Measurements from ENCODE around the gene SRR. TPM values are rescaled to one million over a fixed set of nuclear protein-coding genes. Genes with fewer than 3 reads are reported as not detected.
"Not testable (repeated sequence)": the region's sequence is repeated elsewhere in the genome, so short reads cannot be mapped to it uniquely, and the experiment has no call there.

SRR gene
- total RNA-seq (2021): 37.9 and 51.0 TPM in 2 replicates
- percentile 66 among the genes with signal in this experiment for Bru-seq, nascent RNA
- BruChase-seq, experiment 1, labeled RNA remaining after a 2-hour chase: percentile 62 among the genes with signal in this experiment
- BruChase-seq, experiment 2, labeled RNA remaining after a 6-hour chase: percentile 75 among the genes with signal in this experiment
- long read RNA-seq, transcript SRR-201 (8 exons, 2,728 nt): major isoform, 74 of 92 reads
- long read RNA-seq, partial matches to known transcripts: 2 of 92 reads
- long read RNA-seq, other reads (novel, unspliced or antisense): 16 of 92 reads

DNA sequence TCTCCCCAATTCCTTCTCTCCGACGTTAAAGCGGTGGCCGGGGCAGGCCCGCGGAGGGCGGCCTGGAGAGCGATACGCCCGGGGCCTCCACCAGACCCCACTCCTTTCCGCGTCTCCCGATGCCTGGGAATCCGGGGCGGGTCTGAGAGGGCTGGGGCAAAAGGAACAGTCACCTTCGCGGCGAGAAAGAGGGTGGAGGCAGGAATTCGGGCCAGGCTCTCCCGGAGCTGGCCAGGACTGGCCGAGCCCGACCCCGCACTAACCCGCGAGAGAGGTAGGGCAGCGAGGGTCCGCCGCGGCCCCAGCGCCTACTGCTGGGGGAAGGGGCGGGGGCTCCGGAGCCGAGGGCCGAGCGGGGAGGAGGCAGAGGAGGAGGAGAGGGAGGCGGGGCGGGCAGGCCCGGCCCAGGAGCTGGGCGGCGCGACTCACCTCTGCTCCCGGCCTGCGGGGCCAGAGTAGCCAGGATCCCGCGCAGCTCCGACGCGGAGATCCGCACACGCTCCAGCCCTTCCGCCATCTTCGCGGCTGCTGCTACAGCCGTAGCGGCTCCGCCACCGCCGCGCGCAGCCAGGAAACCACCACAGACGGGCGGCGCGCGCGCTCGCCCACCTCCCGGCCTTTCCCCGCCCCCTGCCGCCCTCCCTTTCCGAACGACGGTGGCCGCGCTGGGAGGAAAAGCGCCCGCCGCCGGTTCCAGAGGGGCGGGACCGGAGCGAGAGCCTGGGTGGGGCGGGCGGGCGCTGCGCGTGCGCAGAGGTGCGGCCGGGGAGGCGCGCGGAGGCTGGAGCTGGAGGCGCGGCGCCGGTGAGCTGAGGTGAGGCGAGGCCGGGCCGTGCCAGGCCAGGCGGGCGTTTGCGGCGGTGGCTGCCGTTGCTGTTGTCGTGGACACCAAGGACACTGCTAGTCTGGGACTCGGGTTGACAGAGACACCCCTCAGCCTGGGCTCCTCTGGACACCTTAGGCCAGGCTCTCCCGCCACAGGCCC is at the start of gene SRR, which contains the start of gene SMG6:
Gene SRR (plus strand): TSS at position 747 of the 985 bp plus-strand sequence. CDS start 11,611 bp downstream, outside the sequence.
Gene SMG6 (minus strand): TSS at position 582 of the 985 bp plus-strand sequence. CDS start 65 bp downstream, at position 517.
- Histone ChIP-seq H3K27ac (ENCODE audit: low read depth, low read length, poor library complexity, severe bottlenecking) (peak within 1 kb of the TSS; percentile 93), H3K4me3 (ENCODE audit: low read depth, low read length, poor library complexity, severe bottlenecking) (peak within 1 kb of the TSS; percentile 94), H3K9me3 (ENCODE audit: low read depth, low read length, poor library complexity, severe bottlenecking) (no peaks in the 10 kb centered on the region), H3K27me3 (replicated peaks; ENCODE audit: insufficient read depth, low read depth, low read length, poor library complexity) (no peaks in the 10 kb centered on the region), H3K4me1 (ENCODE audit: insufficient read depth, low read length, poor library complexity, severe bottlenecking) (peaks cover 5% of the 10 kb centered on the region), H3K36me3 (ENCODE audit: insufficient read depth, low read length, poor library complexity, severe bottlenecking) (peaks cover 17% of the 10 kb centered on the region)
- TF ChIP-seq, protein P1, sequence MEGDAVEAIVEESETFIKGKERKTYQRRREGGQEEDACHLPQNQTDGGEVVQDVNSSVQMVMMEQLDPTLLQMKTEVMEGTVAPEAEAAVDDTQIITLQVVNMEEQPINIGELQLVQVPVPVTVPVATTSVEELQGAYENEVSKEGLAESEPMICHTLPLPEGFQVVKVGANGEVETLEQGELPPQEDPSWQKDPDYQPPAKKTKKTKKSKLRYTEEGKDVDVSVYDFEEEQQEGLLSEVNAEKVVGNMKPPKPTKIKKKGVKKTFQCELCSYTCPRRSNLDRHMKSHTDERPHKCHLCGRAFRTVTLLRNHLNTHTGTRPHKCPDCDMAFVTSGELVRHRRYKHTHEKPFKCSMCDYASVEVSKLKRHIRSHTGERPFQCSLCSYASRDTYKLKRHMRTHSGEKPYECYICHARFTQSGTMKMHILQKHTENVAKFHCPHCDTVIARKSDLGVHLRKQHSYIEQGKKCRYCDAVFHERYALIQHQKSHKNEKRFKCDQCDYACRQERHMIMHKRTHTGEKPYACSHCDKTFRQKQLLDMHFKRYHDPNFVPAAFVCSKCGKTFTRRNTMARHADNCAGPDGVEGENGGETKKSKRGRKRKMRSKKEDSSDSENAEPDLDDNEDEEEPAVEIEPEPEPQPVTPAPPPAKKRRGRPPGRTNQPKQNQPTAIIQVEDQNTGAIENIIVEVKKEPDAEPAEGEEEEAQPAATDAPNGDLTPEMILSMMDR (conservative IDR thresholded peaks at IDR 0.05; ENCODE audit: low read depth, low read length): no peak
- TF ChIP-seq EZH2 (IDR thresholded peaks at IDR 0.05; ENCODE audit: borderline replicate concordance, low read depth, low read length, poor library complexity, severe bottlenecking): no peak
- ChIA-PET CTCF (interaction anchor here (0.6 to 0.9 kb wide), 2 partner anchors 249 to 787 kb away, joined by 3 to 5 read pairs; partner anchors contain the start of gene INPP5K), POLR2A (ENCODE audit: low non-redundant PET) (interaction anchor here (0.6 to 0.7 kb wide), 3 partner anchors 193 to 506 kb away, joined by 3 to 13 read pairs (median 6); no protein-coding TSS in a partner anchor)
- intact Hi-C loops (cut with micrococcal nuclease; ENCODE audit: unreplicated experiment): no loop called here
- BruUV-seq (replicated peaks): no TSS peak
- DNase-seq (ENCODE audit: low spot score): peak; percentile 96

- H3K4me1 ChIP-seq (ENCODE audit: insufficient read depth, low read length, poor library complexity, severe bottlenecking); H3K4me3 ChIP-seq (ENCODE audit: low read depth, low read length, poor library complexity, severe bottlenecking); POLR2A ChIA-PET (ENCODE audit: low non-redundant PET); H3K27me3 ChIP-seq (replicated peaks; ENCODE audit: insufficient read depth, low read depth, low read length, poor library complexity); DNase-seq (ENCODE audit: low spot score); BruUV-seq (replicated peaks); intact Hi-C loops (cut with micrococcal nuclease; ENCODE audit: unreplicated experiment); H3K36me3 ChIP-seq (ENCODE audit: insufficient read depth, low read length, poor library complexity, severe bottlenecking); H3K27ac ChIP-seq (ENCODE audit: low read depth, low read length, poor library complexity, severe bottlenecking); H3K9me3 ChIP-seq (ENCODE audit: low read depth, low read length, poor library complexity, severe bottlenecking): not testable (repeated sequence)
- CTCF ChIA-PET: interaction anchor here (0.5 kb wide), 1 partner anchor 110 kb away, joined by 4 read pairs; no protein-coding TSS in a partner anchor
Observed at GRCh38 chr17:2258830-2259229, 44.9 kb upstream of the SRR start.

DNA sequence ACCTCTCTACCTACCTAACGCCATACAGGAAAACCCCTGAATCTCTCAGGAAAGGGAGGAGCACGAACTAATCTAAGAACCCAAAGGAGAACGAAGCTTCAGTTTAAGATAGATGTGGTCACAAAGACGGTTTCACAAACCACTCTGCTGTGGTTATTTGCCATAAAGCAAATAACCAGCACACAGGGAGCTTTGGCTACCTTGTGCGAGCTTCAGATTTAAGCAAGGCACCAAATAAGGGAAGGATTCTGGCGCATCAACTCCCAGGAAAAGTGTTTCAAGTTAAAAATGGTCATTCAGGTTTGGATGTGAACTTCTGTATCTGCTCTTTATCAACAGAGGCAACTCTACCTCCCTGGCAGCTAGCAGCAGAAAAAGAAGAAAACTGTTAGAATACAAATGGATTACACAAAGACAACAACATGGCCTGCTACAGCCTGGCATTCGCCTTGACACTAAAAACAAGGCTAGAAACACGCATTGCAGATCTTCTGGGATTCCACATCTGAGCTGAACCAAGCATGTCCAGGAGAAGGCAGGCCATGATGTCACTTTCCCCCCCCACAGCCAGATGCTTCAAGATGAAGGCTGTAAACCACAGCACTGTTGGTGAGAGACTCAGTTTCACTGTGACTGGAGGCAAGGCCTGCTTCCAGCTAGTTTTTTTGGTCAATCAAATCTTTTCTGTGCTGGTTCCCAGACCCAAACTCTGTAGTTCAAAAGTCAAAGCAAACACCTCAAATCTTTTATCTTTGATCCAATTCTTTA is 43.8 kb upstream of the SRR start:
- DNase-seq (ENCODE audit: low spot score): no peak
- Histone ChIP-seq H3K4me3 (ENCODE audit: low read depth, low read length, poor library complexity, severe bottlenecking) (no peak overlapping the region), H3K27me3 (replicated peaks; ENCODE audit: insufficient read depth, low read depth, low read length, poor library complexity) (no peaks in the 10 kb centered on the region), H3K4me1 (ENCODE audit: insufficient read depth, low read length, poor library complexity, severe bottlenecking) (no peaks in the 10 kb centered on the region), H3K36me3 (ENCODE audit: insufficient read depth, low read length, poor library complexity, severe bottlenecking) (peaks cover 8% of the 10 kb centered on the region), H3K27ac (ENCODE audit: low read depth, low read length, poor library complexity, severe bottlenecking) (no peak overlapping the region), H3K9me3 (ENCODE audit: low read depth, low read length, poor library complexity, severe bottlenecking) (no peaks in the 10 kb centered on the region)
- ChIA-PET POLR2A (ENCODE audit: low non-redundant PET) (no interaction called here), CTCF (no interaction called here)
- TF ChIP-seq EZH2 (IDR thresholded peaks at IDR 0.05; ENCODE audit: borderline replicate concordance, low read depth, low read length, poor library complexity, severe bottlenecking): no peak
- TF ChIP-seq, protein P1 (conservative IDR thresholded peaks at IDR 0.05; ENCODE audit: low read depth, low read length): no peak
- intact Hi-C loops (cut with micrococcal nuclease; ENCODE audit: unreplicated experiment): no loop called here
- no TSS peak for BruUV-seq (replicated peaks)

Measured in A673 (cell line).